T-helper 1 cell (primary cell): Measurements from ENCODE around the gene LRP1B.

Experiments used
- DNase-seq, 5 donors: peaks; one replicate each; pipeline ENCODE4 v3.0.0-alpha.2; 2012 to 2020

LRP1B gene

DNA sequence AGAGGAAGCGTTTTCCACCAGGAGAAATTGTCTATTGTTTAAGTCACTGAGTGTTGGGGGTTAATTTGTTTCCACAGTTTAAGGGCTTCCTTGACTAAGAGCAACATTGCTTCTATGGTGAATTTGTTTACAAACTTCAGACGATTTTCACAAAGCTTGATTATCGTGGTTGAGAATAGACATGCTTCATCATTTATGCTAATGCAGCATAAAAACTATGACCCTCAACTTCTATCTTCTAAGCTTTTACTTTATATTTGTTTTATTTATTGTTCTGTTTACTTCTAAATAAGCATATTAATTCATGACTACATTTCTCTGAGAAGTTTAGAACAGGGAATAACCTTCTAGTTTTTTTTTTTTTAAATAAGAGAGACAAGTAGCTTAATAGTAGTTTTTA lies 483.5 kb downstream of the LRP1B start:
- DNase-seq: no peak

DNA sequence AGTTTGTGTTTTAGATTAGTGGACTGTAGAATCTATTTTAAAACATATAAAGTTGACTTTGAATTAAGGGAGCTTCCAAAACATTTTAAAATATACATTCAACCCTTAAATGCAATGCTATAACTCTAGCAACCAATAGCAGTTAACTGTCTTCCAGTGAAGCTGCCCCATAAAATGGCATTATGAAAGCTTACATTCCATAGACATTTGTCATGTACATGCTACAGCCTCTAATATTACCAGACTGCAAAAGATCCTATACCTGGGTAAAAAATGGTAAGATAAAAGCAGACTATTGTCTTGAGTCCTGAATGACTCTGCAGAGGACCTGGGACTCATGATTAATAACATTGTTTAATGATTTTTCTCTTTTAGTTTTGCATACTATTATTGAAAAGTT lies 489.4 kb downstream of the LRP1B start:
- no peak for DNase-seq

DNA sequence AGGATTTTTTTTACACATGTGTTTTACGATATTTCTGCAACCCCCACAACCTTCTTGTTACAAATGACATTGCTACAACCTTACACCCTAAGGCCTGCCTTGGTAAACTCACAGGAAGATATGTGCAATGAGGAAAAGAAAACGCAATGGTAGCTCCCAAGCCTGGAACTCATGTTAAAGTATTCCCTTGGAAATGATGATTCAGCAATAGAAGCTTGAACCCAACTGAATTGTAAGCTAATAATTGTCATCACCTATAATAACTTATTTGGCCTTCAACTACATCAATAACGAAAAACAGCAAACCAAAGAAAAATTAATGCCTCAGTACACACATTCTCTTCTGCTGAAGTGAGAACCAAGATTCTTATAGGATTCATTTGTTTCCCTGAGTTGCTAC lies 491.0 kb downstream of the LRP1B start:
- DNase-seq: no peak

DNA sequence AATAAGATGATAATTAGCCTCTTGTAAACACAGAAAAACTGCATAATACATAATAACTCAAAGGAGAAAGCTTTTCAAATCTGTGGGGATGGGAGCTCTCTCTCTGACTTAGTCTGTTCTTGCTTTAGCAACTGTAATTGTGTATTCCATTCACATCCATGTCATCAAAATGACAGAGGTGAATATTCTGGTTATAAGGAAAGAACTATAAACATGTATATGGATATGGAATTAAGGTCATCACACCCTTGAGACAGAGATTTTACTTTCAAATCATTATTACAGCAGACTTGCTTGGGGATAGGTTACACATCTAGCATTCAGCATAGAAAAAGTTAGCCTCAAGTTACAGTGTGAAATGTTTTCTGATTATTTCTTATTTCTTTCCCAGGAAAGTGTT lies 497.7 kb downstream of the LRP1B start:
- DNase-seq: no peak

DNA sequence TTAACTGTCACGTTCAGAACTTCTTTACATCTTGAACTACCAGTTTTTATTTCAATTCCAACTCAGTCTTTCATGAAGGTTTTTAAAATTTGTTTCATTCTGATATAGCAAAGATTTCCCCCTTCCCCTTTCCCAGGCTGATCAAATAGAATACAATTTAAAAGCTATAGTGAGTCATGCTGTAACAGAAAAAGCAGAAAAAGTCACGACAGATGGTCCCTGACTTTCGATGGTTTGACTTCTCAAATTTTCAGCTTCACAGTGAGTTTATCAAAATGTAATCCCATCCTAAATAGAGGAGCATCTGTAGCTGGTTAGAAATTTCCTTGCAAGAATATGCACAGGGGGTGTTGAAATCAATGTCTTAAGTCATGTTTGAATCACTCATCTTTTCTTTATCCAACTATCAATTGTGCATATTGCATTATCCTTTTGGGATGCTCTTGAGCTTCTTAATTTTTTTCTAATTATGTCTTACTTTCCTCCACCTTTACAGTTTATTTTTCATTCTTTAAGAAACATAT lies 500.3 kb downstream of the LRP1B start:
- DNase-seq: no peak

DNA sequence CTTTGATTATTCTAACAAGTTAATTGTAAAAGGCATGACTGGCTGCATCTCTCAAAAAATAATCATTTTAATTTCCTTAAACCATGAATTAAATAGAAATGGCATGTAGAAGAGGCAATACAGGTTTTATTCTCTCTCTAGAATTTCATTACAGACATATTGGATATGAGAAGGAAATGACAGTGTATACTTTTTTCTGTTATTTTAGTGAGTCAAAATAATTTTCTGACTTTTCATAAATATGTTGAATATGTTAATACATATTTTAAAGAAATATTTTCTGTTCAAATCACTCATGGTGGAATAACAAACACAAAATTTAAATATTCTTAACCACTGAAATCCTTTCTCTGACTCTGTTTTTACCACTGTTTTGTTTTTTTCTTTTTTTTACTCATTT lies 510.4 kb downstream of the LRP1B start:
- DNase-seq: no peak

DNA sequence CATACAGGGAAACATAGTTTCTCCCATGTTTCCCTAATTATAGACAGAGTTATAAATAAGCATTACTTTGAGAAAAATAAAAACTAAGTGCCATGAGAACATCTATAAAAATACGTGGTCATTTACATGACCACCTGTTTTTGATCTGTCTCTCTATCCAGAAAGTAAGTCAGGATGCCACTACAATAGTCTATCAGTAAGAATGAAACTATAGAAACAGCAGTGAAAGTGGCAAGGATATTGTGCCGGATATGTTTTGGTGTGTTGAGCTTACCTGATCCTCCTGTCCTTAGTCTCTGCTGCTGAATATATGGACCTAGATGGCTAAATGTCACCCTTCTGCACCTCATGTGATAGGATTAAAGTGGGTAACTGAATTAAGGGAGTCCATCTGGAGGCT lies 512.4 kb downstream of the LRP1B start:
- no peak for DNase-seq

DNA sequence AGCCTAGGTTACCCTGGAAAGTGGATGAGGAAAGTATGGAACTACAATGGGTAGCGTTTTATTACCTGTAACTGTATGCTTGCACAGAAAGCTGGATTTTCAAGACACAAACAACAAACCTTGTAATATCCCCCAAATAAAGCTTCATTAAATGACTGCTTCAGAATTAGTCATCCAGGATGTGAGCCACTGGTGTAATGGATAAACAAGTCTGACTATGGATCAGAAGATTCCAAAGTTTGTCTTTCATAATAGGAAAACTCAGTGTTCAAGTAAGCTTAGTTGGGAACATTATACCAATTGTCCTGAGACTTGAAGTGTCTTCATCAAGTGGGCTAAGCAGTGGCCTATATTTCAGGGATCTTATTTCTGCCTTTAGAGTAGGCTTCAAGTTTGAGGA lies 518.8 kb downstream of the LRP1B start:
- DNase-seq: no peak

DNA sequence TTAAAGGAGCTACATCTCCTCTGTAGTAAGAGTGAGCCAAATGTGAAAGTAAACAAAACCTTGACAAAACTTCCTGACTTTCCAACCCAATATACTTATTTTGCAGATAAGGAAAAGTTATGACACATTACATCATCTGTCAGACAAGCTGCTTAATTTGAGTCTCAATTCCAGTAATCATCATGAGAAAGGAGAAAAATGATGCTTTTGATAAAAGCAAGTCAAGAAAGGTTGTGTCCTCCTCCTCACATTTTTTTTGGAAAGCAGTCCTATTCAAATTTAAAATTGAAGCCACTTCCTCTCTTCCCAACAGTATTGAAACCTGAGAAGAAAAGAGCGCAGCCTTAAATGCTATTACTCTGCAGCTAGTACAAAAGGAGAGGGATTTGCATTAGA lies 519.6 kb downstream of the LRP1B start:
- no peak for DNase-seq

DNA sequence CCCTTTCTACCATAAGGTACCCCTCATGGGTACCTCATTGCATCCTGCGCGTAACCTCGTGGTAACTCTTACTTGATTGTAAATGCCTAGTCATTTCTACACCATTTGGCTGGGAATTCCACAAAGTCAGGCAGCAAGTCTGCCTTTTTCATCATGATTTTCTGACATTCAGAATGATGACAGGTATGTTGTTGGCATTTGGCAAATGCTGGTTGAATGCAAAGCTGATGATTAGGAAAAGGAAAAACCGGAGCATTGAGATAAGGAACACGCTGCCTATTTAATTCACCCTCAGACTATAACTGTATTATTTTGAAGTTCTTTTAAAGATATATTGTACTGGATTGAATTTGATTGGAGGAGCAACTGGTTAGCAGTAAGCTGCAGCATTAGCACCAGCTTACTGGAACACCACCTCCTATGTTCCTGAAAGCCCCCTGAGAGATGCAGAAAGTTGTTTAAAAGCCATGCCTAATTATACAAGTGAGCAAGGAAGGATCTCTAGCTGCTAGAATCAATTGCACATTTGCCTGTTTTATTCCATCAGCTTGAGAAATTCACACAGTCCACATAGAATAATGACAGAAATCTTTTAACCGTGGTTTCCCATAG lies 520.1 kb downstream of the LRP1B start:
- DNase-seq: no peak

DNA sequence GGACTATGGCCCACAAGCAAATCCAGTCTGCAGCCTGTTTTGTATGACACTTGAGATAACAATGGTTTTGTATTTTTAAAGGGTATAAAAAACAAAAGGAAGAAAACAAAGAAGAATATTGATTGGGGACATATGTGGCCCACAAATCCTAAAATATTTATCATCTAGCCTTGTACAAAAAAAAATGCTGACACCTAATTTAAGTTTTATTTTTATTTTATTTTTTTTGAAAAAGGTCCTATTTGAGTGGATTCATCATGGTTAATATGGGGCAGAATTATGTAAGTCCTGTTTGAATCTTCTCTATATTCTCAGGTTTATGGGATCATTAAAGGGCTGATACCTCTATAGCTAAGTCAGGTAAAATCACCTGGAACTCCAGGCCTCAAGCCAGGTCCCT lies 525.7 kb downstream of the LRP1B start:
- no peak for DNase-seq

DNA sequence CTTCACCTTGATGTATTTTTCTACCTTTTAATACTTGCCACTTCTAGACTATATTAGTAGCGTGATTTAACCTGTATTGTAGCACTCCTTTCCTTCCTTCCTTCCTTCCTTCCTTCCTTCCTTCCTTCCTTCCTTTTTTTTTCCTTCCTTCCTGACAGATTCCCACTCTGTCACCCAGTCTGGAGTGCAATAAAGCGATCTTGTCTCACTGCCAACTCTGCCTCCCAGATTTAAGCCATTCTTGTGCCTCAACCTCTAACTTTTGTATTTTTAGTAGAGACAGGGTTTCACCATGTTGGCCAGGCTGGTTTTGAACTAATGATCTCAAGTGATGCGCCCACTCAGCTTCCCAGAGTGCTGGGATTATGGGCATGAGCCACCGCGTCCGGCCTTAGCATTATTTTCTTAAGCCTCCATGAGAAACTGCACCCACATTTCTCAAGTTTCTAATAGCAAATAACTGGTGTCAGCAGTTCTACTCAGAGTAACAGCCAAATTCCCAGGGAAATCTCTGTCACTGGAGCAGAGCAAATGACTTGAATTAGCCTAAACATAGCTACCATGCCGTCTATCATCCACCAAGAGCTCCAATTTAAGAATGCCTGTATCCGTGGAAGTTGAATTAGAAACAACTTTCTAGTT lies 529.2 kb downstream of the LRP1B start:
- DNase-seq: no peak

DNA sequence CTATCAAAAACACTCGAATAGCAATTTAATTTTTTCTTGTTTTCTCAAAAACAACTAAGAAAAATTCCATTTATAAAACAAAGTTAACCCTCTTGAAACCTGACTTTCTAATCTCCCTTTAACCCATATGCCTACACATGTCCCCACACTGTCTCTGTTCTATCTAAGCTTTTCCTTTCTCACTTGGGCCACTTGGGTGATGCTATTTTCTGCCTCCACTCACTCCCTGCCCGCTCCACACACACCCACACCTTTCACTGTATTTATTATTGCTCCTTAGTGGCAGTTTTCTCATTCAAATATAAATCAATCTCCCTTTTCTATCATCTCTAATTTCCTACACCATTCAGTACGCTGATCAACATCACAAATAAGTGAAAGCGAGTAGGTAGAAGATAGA lies 531.1 kb downstream of the LRP1B start:
- no peak for DNase-seq

DNA sequence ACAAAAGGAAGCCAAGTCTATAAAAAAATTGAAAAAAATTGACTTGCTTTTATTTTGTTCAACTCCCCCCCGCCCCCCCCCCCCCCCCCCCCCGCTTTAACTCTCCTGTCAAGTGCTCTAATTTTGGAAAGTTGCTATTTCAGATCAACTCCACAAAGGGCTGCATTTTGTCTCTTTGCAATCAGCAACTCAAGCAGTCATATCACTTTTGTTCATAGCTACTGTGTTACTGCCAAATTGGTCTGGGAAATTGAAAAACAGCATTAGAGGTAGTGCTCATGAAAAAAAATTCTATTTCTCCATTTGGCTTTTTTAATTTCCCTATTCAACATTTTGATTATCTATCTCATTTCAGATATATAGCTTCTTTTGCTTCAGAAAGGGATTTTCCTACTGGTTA lies 531.8 kb downstream of the LRP1B start:
- no peak for DNase-seq

DNA sequence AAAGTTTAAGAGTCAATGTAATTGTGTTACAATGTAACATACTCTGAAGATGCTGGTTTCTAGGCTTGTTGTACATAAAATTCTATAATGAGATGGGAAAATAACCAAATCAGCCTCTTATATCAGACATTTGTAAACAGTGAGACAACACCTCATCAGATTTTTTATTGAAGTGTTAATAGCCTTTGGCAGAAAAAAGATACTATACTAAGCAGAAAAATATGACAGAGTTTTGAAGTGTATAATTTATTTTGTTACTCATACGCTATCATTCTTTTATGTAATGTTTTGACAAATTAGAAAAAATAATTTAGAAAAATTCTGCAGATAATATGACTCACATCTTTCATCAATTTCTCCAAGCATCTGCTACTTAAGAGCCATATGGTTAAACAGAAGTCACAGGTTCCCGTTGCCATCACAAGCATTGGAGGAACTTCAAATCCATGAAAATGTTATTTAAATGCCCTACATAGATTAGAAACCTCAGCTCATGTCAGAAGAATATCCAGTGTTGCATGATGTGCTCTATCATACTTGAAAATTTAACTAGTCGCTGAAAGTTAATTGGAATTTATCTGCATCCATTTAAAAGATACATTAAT lies 535.4 kb downstream of the LRP1B start:
- no peak for DNase-seq

DNA sequence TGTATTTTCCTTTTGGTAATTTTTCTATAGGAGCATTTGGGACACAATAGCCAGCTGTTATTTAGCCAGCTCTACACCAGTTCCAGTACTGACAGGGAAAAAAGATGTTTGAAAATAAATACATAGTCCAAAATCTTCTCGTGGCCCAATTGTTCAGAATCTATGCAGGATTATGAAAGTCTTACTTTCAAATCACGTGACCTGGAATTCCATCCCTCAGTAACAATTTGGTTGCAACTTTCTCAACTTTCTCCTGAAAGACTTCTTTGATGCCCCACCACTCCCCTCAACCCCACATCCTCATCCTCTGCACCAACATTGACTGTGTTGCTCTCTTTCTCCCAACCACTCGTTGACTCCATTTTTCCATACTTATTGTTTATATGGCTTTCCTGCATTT lies 539.0 kb downstream of the LRP1B start:
- no peak for DNase-seq

DNA sequence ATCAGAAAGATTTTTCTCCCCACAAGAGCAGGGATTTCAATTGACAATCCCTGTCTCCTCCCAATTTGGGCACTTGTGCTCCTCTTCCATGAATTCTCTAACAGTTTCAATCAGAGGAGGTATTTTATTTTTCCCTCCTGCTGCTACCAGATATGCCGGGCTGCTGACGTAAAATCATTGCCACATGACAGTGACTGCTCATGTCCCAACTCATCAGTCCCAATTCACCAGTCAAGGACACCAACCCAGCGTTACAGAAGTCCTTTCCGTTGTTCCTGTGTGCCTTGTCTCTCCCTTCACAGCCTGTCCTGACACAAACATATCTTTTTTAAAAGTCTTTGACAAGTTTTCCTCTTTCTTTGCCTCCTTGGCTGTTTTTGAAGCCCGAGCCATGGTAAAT lies 540.2 kb downstream of the LRP1B start:
- DNase-seq: no peak

DNA sequence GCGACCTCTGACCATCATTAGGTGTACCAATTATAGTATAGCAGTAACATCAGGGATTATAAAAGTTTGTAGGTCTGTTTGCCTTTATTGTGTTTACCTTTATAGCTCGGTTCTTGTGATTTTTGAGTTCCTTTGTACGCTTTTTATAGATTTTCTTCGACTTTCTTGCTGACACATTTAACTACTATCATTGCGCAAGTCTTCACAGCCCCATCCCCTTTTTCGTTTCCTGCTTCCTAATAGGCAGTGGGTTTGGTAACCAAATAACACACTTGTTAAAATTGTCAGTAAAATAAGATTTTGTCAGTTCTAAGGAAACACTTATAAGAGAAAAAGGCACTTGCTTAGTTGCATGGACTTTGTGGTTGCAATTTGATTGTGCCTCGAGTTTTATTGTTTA lies 541.5 kb downstream of the LRP1B start:
- DNase-seq: no peak

DNA sequence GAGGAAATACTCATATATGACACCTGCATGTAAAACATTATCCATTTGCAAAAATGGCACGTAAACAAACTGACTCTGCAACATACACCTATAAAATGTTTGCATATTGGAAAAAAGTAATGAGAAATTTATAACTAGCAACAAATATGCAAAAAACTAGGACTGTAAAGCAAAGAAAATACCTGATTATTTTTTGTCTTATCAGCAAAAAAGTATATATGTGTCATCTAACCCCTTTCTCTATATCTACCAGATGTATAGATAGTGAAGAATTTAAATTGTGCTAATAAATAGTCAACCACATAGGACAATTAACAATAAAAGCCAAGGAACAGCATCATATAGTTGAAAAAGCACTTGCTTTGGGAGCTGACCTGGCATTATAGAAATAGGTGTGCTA lies 543.8 kb downstream of the LRP1B start:
- DNase-seq: no peak

DNA sequence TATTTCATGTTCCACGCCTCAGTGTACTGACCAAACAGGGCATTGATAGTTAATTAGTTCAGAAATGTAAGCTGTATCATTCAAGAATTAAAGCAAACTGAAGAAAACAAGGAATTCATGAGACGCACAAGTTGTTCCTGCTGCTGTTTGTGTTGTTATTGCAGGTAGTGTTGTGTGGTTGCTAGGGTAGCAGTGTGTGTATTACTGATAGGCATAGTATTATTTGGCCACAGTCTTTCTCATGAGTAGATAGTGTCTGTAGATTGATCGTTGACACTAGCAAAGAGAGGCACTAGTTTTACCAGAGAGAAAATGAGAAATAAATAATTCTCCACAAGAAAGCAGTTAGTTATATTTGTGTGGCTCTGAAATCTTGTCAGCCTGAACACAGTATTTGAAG lies 548.6 kb downstream of the LRP1B start:
- DNase-seq: no peak

DNA sequence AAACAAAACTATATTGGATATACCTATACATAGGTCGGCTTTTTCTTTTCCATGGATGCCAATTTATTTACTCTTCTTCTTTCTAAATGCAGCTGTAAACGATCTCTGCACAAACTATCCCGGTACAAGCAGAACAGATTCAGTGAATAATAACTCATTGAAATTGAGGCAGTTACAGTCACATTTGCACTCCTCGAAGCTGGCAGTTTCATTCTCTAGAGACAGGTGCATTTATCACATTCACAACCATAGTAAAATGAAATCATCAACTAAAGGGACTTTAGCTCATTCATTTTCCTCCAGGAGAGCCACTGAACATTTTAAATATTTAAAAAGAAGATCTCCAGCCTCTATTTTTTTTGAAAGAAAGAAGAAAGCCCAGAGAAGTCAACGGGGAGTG lies 551.7 kb downstream of the LRP1B start:
- no peak for DNase-seq

DNA sequence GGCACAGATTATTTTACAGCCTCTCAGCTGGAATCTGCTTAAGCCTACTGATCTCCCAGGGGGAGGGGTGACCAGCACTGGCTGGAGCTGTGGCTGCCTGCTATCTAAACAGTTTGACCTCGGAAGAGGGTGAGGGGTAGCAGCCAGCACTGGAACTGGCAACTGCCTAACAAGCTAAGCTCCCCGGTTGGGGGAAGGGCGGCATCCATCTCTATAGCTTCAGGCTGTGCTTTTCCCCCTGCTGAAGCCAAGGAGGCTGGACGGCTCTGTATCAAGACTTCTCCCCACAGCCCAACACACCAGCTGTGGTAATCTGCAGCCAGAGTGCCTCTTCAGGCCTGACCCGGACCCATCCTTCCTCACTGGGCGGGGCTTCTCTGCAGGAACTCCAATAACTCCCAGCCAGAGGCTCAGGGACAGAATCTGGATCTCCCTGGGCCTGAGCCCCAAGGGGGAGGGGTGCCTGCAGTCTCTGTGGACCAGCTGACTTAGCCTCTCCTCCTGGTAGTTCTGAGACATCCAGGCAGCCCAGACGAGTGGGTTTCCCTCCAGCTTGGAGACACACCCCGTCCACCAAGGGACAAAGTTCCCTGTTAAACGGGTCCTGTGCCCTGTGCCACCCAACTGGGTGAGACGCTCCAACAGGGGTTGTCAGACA lies 560.2 kb downstream of the LRP1B start:
- DNase-seq: no peak

DNA sequence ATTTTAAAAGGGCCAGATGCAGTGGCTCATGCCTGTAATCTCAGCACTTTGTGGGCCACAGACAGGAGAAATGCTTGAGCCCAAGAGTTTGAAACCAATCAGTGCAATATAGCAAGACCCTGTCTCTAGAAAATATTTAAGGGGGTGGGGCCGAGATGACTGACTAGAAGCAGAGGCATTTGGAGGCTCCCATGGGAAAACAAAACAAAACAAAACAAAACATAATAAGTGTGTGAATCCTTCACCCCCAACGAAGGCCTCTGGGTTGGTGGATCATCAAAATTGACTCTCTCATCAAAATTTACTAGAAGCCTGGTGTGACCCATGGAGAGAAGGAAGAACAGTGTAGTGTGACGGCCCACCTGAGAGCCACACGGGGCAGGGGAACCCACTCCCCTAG lies 560.9 kb downstream of the LRP1B start:
- DNase-seq: no peak

DNA sequence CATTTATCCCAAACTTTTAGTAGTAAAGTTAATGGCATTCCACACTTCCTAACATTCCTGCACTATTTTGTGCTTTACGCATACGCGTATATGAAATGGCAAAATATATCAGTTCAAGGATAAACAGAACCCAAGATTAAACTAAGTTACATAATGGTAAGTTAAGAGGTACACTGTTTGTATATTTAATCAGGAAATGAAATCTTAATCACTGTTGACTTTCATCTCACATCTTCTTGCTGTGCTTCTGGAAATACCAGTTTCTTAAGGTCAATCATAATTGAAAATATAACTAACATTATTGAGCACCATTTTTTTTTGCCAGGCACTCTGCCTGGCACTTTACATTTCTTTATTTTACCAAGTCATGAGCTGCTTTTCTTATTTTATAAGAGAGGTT lies 565.2 kb downstream of the LRP1B start:
- DNase-seq: no peak
